Skeletal muscle cell (primary cell): ENCODE results near the gene HBG1.
"Not testable (repeated sequence)": the region's sequence is repeated elsewhere in the genome, so short reads cannot be mapped to it uniquely, and the experiment has no call there.

ENCODE experiments used
- DNase-seq: peaks from one replicate; pipeline ENCODE4 v3.0.0-alpha.2; 2010; ENCODE audit warnings: low read depth
- H3K4me3 ChIP-seq: 2 replicates; pipeline ENCODE4 v1.5.1; 2011; ENCODE audit warnings: low read depth, mild to moderate bottlenecking, control low read depth, low read length, moderate library complexity

Gene HBG1

GRCh38 chr11:5250543-5251204 lies 1.0 kb upstream of the HBG1 start:
- no peak overlapping the region for H3K4me3 ChIP-seq
- no peak for DNase-seq

- not testable (repeated sequence) for DNase-seq, H3K4me3 ChIP-seq
Measured at GRCh38 chr11:5248498-5248897, 1.2 kb downstream of the HBG1 start.

- H3K4me3 ChIP-seq = no peak overlapping the region
- no peak for DNase-seq
Measured at GRCh38 chr11:5247472-5248192, 2.0 kb downstream of the HBG1 start.

DNA sequence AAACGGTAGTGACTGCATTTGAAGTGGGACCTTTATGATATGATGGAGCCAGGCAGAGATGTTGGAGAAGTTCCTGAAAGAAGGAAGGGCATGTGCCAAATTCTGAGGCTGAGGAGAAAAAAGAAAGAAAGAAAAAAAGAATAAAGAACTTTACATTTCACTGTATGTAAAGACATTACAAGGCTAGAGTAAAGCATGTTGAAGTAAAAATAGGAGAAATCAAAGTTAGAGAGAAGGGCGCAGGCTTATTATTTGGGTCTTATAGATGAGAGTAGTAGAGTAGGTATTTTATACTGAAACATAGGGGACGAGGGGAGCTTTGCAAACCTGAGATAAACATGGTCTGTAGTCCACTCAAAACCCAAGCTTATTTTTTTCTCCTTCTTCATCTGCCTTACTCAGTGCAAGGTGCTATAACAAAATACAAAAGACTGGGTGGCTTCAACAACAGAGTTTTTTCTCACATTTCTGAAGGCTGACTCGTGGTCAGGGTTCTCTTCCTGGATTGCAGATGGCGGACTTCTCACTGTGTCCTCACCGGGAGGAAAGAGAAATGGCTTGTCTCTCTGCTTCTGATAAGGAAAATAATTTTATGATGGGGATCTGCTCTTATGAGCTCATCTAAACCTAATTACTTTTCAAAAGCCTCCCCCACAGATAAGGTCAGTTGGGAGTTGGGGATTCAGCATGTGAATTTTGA lies 2.7 kb downstream of the HBG1 start:
- no peak for DNase-seq

DNA sequence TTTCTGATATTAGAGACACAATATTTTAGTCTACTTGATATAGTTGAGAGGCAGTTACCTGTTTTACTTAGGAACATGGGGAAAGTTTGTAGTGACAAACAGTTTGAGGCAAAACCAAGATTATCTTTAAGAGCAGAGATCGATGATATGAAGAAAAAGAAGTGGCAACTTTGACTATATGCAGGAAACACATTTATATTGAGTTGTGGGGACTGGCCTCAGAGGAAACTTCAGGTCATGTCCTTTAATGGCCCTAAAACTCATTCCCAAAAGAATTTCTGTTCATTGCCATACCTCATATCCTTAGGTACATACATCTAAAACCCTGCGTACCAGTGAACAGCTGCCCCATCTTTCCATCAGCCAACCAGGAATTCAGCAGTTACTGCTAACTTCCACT lies 4.5 kb downstream of the HBG1 start:
- no peak overlapping the region for H3K4me3 ChIP-seq
- no peak for DNase-seq

More for the DNA sequence above, 2.7 kb downstream of the HBG1 start:
- H3K4me3 ChIP-seq = no peak overlapping the region

DNA sequence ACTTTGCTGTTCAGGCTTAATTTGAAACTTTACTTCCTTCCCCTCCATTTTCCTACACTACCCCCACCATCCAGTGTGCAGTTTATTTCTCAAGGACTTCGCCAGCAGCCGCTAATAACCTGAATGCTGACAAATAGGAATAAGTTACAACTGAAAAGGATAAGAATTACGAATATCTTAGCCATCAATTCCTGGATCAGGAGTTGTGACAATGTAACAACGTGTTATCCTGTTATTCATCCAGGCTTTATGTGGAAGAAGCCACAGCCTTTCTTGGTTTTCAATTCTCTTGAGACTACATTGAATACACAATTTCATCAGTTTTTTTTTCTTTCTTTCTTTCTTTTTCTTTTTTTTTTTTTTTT lies 5.9 kb downstream of the HBG1 start:
- no peak for DNase-seq
- no peak overlapping the region for H3K4me3 ChIP-seq

DNA sequence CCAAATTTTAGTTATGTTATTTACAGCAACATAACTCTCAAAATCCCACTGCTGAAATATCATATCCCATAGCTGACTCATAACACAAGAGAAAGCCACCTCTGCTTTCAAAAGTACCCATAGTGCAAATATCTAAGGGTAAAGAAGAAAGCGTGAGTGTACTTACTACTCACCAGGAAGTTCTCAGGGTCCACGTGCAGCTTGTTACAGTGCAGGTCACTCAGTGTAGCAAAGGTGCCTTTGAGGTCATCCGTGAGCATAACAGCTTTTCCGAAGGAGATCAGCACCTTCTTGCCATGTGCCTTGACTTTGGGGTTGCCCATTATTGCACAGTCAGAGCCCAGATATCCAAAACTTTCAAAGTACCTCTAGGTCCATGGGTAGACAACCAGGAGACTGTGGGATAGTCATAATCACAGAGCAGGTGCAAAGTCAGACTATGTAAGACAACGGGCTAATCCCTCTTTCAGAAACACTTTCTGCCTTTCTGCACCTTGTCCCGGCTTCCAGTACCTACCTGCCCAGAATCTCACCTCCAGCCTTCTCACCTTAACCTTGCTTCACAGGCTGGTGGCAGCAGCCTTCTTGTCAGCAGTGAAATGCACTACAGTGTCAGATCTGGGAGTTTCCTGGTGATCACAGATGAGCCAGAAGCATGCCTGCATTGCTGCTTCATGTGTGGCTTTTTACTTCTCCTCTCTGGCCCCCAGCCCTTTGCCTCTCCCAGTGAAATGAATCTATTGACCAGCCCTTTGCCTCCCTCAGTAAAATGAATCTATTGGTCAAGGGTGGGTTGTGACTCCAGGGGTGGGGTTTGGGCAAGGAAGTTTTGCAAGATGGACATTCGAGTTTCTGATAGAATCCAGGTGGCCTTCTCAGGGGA lies 6.5 kb downstream of the HBG1 start:
- DNase-seq = no peak
- no peak overlapping the region for H3K4me3 ChIP-seq

DNA sequence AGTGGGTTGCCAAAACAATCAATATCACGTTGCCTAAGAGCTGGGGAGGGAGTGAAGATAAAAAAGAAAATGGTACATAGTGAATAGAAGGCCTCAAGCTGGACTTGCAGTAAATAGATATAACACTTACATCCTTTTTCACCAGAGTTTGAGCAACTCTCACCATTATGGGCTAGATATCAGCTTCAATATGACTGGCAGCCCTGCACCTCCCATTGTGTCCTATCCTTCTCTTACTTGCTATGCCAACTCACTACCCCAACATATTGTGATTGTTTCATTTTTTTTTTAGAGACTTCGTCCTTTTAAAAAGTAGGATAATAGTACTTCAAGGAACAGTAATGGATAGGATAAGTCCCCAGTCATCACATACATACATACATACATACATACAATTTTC lies 7.4 kb downstream of the HBG1 start:
- no peak overlapping the region for H3K4me3 ChIP-seq
- DNase-seq = no peak

DNA sequence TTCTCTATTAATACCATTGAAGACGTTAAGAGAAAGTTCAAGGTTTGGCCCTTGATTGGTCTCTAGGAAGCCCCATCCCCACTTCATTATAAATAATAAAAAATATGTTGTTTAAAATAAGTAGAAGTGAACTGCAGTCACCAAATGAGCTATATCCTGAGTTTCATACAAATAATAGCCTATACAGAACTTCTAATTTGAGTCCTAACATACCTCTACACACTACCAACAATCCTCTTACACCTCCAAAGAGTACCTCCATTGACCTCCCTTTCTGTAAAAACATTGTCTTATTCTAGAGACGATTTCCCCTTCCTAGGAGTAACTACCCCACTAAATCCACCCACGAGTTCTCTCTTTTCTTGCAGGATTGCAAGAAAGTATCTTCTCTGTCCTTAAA lies 8.2 kb downstream of the HBG1 start:
- DNase-seq = no peak
- H3K4me3 ChIP-seq = no peak overlapping the region

- H3K4me3 ChIP-seq = no peak overlapping the region
- DNase-seq = no peak
Measured at GRCh38 chr11:5240458-5240857, 9.2 kb downstream of the HBG1 start.

GRCh38 chr11:5240056-5240455 lies 9.6 kb downstream of the HBG1 start:
- no peak for DNase-seq
- no peak overlapping the region for H3K4me3 ChIP-seq

- no peak for DNase-seq
Measured at GRCh38 chr11:5239046-5239445, 10.6 kb downstream of the HBG1 start.

DNA sequence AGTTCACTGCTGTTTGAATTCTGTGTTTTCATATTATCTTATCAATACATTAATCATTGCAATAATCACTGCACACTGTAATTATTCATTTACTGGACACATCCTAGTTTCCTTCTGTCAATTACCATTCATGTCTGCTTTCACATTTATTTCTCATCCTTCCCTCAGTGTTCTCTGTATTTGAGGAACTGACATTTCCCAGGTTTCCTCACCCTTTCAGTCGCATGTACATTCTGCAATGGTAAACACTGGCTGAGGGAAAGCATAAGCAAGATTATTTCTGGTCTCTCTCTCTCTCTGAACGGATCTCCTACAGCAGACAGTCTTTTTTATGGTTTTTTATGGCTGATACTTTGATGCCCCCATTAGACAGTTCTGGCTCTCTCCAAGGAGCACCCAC lies 11.2 kb downstream of the HBG1 start:
- no peak for DNase-seq
- no peak overlapping the region for H3K4me3 ChIP-seq

More at GRCh38 chr11:5239046-5239445, 10.6 kb downstream of the HBG1 start:
- no peak overlapping the region for H3K4me3 ChIP-seq

- DNase-seq = no peak
- no peak overlapping the region for H3K4me3 ChIP-seq
Measured at GRCh38 chr11:5237420-5237819, 12.2 kb downstream of the HBG1 start.

GRCh38 chr11:5235364-5236095 lies 14.1 kb downstream of the HBG1 start:
- no peak overlapping the region for H3K4me3 ChIP-seq
- DNase-seq = no peak

- H3K4me3 ChIP-seq = no peak within 1 kb of the TSS
- DNase-seq = no peak
Measured at GRCh38 chr11:5234381-5234834, 15.2 kb downstream of the HBG1 start, which contains the start of gene HBD. HBD (minus strand) TSS chr11:5234483; CDS start chr11:5234433, 50 bp downstream.

- DNase-seq = no peak
- no peak overlapping the region for H3K4me3 ChIP-seq
Measured at GRCh38 chr11:5233307-5233706, 16.4 kb downstream of the HBG1 start.

DNA sequence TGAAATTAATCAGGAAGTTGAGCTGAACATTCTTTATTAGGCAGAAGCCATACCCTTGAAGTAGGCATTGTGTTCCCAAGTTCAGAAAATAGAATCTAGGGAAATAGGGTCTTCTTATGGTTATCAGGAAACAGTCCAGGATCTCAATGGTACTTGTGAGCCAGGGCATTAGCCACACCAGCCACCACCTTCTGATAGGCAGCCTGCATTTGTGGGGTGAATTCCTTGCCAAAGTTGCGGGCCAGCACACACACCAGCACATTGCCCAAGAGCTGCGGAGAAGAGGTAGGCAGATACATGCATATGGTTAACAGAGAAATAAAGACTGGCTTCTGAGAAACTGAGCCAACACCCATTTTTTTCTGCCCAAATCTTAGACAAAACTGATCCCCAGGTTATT lies 16.8 kb downstream of the HBG1 start:
- DNase-seq = no peak
- no peak overlapping the region for H3K4me3 ChIP-seq

GRCh38 chr11:5232176-5232575 lies 17.5 kb downstream of the HBG1 start:
- no peak overlapping the region for H3K4me3 ChIP-seq
- no peak for DNase-seq
